ENCODE results near the gene WSCD2.

DNA sequence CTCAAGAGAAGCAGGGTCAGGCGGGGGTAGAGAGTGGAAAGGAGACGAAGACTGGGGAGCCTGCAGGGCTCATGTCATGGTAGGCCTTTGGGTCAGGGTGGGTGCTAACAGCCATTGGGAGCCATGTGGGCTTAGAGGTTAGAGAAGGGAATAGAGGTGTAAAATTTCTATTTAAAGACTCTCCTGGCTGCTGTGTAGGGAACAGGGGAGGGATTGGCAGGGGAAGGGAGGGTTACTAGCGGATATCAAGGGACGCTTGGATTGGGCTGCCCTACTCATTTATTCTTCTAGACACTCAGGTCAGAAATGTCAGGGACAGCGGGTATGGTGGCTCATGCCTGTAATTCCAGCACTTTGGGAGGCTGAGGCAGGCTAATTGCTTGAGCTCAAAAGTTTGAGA lies 18.2 kb downstream of the WSCD2 start:
- TF ChIP-seq, protein P1, sequence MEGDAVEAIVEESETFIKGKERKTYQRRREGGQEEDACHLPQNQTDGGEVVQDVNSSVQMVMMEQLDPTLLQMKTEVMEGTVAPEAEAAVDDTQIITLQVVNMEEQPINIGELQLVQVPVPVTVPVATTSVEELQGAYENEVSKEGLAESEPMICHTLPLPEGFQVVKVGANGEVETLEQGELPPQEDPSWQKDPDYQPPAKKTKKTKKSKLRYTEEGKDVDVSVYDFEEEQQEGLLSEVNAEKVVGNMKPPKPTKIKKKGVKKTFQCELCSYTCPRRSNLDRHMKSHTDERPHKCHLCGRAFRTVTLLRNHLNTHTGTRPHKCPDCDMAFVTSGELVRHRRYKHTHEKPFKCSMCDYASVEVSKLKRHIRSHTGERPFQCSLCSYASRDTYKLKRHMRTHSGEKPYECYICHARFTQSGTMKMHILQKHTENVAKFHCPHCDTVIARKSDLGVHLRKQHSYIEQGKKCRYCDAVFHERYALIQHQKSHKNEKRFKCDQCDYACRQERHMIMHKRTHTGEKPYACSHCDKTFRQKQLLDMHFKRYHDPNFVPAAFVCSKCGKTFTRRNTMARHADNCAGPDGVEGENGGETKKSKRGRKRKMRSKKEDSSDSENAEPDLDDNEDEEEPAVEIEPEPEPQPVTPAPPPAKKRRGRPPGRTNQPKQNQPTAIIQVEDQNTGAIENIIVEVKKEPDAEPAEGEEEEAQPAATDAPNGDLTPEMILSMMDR (IDR thresholded peaks at IDR 0.05): no peak
- no peak for TF ChIP-seq POLR2AphosphoS5 (IDR thresholded peaks at IDR 0.05)
- TF ChIP-seq EP300 (IDR thresholded peaks at IDR 0.05): no peak
- no peak for TF ChIP-seq POLR2A (IDR thresholded peaks at IDR 0.05)
